GM23338 (cell line): ENCODE data around the gene SLC29A2. TPM values are rescaled to one million over a fixed set of nuclear protein-coding genes. Genes with fewer than 3 reads are reported as not detected.

Experiments
- ATAC-seq: fragments of 200-7000 bp; cut with Tn5 transposase; 3 replicates; pipeline ENCODE4 v1.9.1; 2020
- DNase-seq: peaks from one replicate; pipeline ENCODE4 v3.0.0-alpha.2; 2015; ENCODE audit warnings: low spot score
- H2AFZ ChIP-seq: fragments of 200-600 bp; sonication (generic); 2 replicates; pipeline ENCODE4 v1.8.0; 2016; ENCODE audit warnings: antibody characterized with exemption, mild to moderate bottlenecking, moderate library complexity
- H3F3A ChIP-seq: fragments of 200-600 bp; sonication (generic); replicated peaks from 2 replicates; pipeline ENCODE4 v1.8.0; 2017; ENCODE audit warnings: antibody characterized with exemption, mixed run types, low read depth
- H3K27ac ChIP-seq: fragments of 200-600 bp; sonication (generic); 2 replicates; pipeline ENCODE4 v1.6.1; 2016; ENCODE audit warnings: low read depth
- H3K27me3 ChIP-seq: fragments of 200-600 bp; sonication (generic); 2 replicates; pipeline ENCODE4 v1.8.0; 2016; ENCODE audit warnings: mild to moderate bottlenecking, mixed run types, moderate library complexity; ENCODE audit not compliant: insufficient read depth
- H3K36me3 ChIP-seq: fragments of 200-600 bp; sonication (generic); 2 replicates; pipeline ENCODE4 v1.8.0; 2016; ENCODE audit warnings: mild to moderate bottlenecking; ENCODE audit not compliant: insufficient read depth
- H3K4me1 ChIP-seq: fragments of 200-600 bp; sonication (generic); 2 replicates; pipeline ENCODE4 v1.8.0; 2016; ENCODE audit warnings: mild to moderate bottlenecking, moderate library complexity; ENCODE audit not compliant: insufficient read depth
- H3K4me2 ChIP-seq: fragments of 200-600 bp; sonication (generic); 2 replicates; pipeline ENCODE4 v1.7.1; 2017; ENCODE audit warnings: mixed run types
- H3K4me3 ChIP-seq: fragments of 200-600 bp; sonication (generic); 2 replicates; pipeline ENCODE4 v1.6.1; 2016; ENCODE audit warnings: mixed run types
- H3K79me2 ChIP-seq: fragments of 200-600 bp; sonication (generic); replicated peaks from 2 replicates; pipeline ENCODE4 v1.8.0; 2017; ENCODE audit warnings: mild to moderate bottlenecking; ENCODE audit not compliant: insufficient read depth
- H3K9me2 ChIP-seq: fragments of 200-600 bp; sonication (generic); 2 replicates; pipeline ENCODE4 v1.8.0; 2017; ENCODE audit not compliant: insufficient read depth
- H4K20me1 ChIP-seq: fragments of 200-600 bp; sonication (generic); replicated peaks from 2 replicates; pipeline ENCODE4 v1.8.0; 2017; ENCODE audit warnings: mild to moderate bottlenecking; ENCODE audit not compliant: insufficient read depth
- H3K27ac Mint-ChIP-seq: 2 replicates; pipeline ENCODE4 v1.8.0; 2020; ENCODE audit warnings: inconsistent platforms, mild to moderate bottlenecking, moderate library complexity, mixed read lengths
- H3K27me3 Mint-ChIP-seq: 3 replicates; pipeline ENCODE4 v1.8.0; 2022; ENCODE audit warnings: low read depth, mild to moderate bottlenecking, moderate library complexity, mixed read lengths, inconsistent platforms; ENCODE audit not compliant: insufficient read depth, poor library complexity
- H3K36me3 Mint-ChIP-seq: 3 replicates; pipeline ENCODE4 v1.8.0; 2021; ENCODE audit warnings: low read depth, mild to moderate bottlenecking, inconsistent platforms, moderate library complexity, mixed read lengths
- H3K4me1 Mint-ChIP-seq: 3 replicates; pipeline ENCODE4 v1.8.0; 2020; ENCODE audit warnings: mild to moderate bottlenecking, inconsistent platforms, mixed read lengths
- H3K4me3 Mint-ChIP-seq: 3 replicates; pipeline ENCODE4 v1.8.0; 2021; ENCODE audit warnings: moderate library complexity, mild to moderate bottlenecking, inconsistent platforms, mixed read lengths
- H3K9me3 Mint-ChIP-seq: 3 replicates; pipeline ENCODE4 v1.8.0; 2020; ENCODE audit warnings: moderate library complexity, mild to moderate bottlenecking, inconsistent platforms, mixed read lengths
- CREB1 ChIP-seq: fragments of 250-450 bp; sonication (Bioruptor Pico); IDR thresholded peaks from 2 replicates; pipeline ENCODE4 v1.5.0; 2020; ENCODE audit warnings: low read depth, mild to moderate bottlenecking, moderate library complexity
- EZH2 ChIP-seq: fragments of 200-600 bp; sonication (generic); IDR thresholded peaks from one replicate; pipeline ENCODE4 v1.8.0; 2017; ENCODE audit warnings: antibody characterized with exemption, mild to moderate bottlenecking, low read depth; ENCODE audit not compliant: unreplicated experiment
- EZH2phosphoT487 ChIP-seq: fragments of 200-600 bp; sonication (generic); IDR thresholded peaks from one replicate; pipeline ENCODE4 v1.8.1; 2018; ENCODE audit warnings: antibody characterized with exemption; ENCODE audit not compliant: unreplicated experiment
- STAT1 ChIP-seq: IDR thresholded peaks from one replicate; pipeline ENCODE4 v1.6.1; 2016; ENCODE audit warnings: antibody characterized with exemption; ENCODE audit not compliant: unreplicated experiment
- ZNF114 ChIP-seq: fragments of 250-450 bp; sonication (Bioruptor Pico); IDR thresholded peaks from 2 replicates; pipeline ENCODE4 v1.5.0; 2020; ENCODE audit warnings: mild to moderate bottlenecking, moderate library complexity
- polyA plus RNA-seq: library from polyadenylated mRNA; unstranded; fragments of >200 nt; fragmentation: Nextera tagmentation; extraction: Ambion mirVana; gene quantifications from 2 replicates; pipeline ENCODE4 v1.2.1, GENCODE V29; 2016
- total RNA-seq: library from RNA; depleted of rRNA; stranded (reverse); fragments of >200 nt; shearing (Covaris generic); gene quantifications from 2 replicates; pipeline ENCODE4 v1.2.3, GENCODE V29; 2014
- TF ChIP-seq, protein P1 (sequence below): fragments of 250-450 bp; sonication (Bioruptor Pico); IDR thresholded peaks from 2 replicates; pipeline ENCODE4 v1.5.0; 2020; ENCODE audit warnings: mild to moderate bottlenecking, moderate library complexity
- TF ChIP-seq, protein P2 (sequence below): IDR thresholded peaks from 2 replicates; pipeline ENCODE4 v1.6.1; 2016; ENCODE audit warnings: antibody characterized with exemption

Gene SLC29A2
- total and polyA plus RNA-seq, 2 experiments from 2014 or later: 26.0 to 31.1 TPM

DNA sequence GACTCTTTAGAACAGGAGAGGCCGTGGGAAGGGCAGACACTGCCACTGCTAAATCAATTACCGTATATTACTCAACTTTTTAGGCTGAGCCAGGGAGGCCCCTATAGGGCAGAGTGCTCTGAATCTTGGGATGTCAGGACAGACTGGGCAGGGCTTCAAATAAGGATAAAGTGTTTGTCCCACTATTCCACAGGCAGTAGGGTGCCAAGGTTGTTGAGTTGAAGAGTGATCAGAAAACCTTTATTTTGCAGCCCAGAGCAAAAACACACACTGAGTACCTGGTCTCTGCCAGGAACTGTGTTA lies 22.5 kb downstream of the SLC29A2 start (continued):
- TF ChIP-seq, protein P1, sequence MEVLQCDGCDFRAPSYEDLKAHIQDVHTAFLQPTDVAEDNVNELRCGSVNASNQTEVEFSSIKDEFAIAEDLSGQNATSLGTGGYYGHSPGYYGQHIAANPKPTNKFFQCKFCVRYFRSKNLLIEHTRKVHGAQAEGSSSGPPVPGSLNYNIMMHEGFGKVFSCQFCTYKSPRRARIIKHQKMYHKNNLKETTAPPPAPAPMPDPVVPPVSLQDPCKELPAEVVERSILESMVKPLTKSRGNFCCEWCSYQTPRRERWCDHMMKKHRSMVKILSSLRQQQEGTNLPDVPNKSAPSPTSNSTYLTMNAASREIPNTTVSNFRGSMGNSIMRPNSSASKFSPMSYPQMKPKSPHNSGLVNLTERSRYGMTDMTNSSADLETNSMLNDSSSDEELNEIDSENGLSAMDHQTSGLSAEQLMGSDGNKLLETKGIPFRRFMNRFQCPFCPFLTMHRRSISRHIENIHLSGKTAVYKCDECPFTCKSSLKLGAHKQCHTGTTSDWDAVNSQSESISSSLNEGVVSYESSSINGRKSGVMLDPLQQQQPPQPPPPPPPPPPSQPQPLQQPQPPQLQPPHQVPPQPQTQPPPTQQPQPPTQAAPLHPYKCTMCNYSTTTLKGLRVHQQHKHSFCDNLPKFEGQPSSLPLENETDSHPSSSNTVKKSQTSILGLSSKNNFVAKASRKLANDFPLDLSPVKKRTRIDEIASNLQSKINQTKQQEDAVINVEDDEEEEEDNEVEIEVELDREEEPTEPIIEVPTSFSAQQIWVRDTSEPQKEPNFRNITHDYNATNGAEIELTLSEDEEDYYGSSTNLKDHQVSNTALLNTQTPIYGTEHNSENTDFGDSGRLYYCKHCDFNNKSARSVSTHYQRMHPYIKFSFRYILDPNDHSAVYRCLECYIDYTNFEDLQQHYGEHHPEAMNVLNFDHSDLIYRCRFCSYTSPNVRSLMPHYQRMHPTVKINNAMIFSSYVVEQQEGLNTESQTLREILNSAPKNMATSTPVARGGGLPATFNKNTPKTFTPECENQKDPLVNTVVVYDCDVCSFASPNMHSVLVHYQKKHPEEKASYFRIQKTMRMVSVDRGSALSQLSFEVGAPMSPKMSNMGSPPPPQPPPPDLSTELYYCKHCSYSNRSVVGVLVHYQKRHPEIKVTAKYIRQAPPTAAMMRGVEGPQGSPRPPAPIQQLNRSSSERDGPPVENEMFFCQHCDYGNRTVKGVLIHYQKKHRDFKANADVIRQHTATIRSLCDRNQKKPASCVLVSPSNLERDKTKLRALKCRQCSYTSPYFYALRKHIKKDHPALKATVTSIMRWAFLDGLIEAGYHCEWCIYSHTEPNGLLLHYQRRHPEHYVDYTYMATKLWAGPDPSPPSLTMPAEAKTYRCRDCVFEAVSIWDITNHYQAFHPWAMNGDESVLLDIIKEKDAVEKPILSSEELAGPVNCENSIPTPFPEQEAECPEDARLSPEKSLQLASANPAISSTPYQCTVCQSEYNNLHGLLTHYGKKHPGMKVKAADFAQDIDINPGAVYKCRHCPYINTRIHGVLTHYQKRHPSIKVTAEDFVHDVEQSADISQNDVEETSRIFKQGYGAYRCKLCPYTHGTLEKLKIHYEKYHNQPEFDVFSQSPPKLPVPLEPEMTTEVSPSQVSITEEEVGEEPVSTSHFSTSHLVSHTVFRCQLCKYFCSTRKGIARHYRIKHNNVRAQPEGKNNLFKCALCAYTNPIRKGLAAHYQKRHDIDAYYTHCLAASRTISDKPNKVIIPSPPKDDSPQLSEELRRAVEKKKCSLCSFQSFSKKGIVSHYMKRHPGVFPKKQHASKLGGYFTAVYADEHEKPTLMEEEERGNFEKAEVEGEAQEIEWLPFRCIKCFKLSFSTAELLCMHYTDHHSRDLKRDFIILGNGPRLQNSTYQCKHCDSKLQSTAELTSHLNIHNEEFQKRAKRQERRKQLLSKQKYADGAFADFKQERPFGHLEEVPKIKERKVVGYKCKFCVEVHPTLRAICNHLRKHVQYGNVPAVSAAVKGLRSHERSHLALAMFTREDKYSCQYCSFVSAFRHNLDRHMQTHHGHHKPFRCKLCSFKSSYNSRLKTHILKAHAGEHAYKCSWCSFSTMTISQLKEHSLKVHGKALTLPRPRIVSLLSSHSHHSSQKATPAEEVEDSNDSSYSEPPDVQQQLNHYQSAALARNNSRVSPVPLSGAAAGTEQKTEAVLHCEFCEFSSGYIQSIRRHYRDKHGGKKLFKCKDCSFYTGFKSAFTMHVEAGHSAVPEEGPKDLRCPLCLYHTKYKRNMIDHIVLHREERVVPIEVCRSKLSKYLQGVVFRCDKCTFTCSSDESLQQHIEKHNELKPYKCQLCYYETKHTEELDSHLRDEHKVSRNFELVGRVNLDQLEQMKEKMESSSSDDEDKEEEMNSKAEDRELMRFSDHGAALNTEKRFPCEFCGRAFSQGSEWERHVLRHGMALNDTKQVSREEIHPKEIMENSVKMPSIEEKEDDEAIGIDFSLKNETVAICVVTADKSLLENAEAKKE (CRISPR knock-in tag): no peak
- TF ChIP-seq, protein P2, sequence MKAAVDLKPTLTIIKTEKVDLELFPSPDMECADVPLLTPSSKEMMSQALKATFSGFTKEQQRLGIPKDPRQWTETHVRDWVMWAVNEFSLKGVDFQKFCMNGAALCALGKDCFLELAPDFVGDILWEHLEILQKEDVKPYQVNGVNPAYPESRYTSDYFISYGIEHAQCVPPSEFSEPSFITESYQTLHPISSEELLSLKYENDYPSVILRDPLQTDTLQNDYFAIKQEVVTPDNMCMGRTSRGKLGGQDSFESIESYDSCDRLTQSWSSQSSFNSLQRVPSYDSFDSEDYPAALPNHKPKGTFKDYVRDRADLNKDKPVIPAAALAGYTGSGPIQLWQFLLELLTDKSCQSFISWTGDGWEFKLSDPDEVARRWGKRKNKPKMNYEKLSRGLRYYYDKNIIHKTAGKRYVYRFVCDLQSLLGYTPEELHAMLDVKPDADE: no peak

DNA sequence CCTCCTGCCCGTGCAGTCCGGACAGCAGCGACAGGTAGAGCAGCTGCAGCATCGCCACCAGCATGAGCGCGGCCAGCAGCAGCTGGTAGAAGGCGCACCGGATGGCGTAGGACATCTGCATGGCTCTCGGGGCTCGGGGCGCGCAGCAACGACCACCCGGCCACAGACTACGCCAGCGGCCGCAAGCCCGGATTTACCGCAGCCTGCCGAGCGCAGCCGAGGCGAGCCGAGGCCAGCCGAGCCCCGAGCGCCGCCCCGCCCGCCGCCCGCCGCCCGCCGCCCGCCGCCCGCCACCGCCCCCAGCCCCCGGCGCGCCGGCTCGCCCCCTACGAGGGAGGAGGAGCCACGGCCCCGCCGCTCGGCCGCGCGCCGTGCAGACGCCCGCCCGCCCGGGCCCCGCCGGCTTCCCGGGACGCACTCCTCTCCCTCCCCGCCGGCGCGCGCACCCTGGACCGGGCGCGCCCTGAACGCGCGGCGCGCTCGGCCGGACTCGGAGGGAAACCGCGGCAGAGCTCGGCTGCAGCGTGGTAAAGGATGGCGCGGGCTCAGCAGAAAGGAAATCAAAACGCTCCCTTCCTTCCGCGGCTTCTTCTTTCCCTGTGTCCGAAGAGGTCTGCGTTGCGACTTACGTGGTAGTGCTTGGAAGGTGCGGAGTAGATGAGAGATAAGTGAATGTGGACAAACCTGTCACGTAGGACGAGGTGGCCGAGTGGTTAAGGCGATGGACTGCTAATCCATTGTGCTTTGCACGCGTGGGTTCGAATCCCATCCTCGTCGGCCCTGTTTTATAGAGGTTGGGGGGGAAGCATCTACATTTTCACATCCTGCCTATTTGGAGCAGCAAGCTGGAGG lies 23.9 kb downstream of the SLC29A2 start, which contains the start of gene B4GAT1:
Gene B4GAT1 (minus strand): TSS at position 205 of the 852 bp plus-strand sequence. CDS start 84 bp downstream, at position 121.
- peak within 1 kb of the TSS; percentile 99 for H2AFZ ChIP-seq
- ATAC-seq: peak; percentile 60
- peak within 1 kb of the TSS; percentile 96 for H3K4me3 Mint-ChIP-seq
- H3K36me3 Mint-ChIP-seq: peaks cover 14% of the 10 kb centered on the region
- H3K27ac Mint-ChIP-seq: peak within 1 kb of the TSS; percentile 96
- peak; percentile 75 for DNase-seq
- peak within 1 kb of the TSS; percentile 95 for H3K4me3 ChIP-seq
- H3K9me2 ChIP-seq: no peaks in the 10 kb centered on the region
- peaks cover 15% of the 10 kb centered on the region for H3K4me1 ChIP-seq
- H3F3A ChIP-seq: peaks cover 26% of the 10 kb centered on the region
- peaks cover 30% of the 10 kb centered on the region for H3K4me1 Mint-ChIP-seq
- peaks cover 26% of the 10 kb centered on the region for H3K27me3 Mint-ChIP-seq
- H3K27me3 ChIP-seq: peaks cover 8% of the 10 kb centered on the region; the same call in 1 of the 2 replicates
- H4K20me1 ChIP-seq: 0 out of 2 replicates have a peak, but pooled peaks cover 3% of the 10 kb centered on the region
- H3K4me2 ChIP-seq: peak within 1 kb of the TSS; percentile 99
- TF ChIP-seq EZH2phosphoT487 (no peak), EZH2 (no peak), ZNF114 (CRISPR knock-in tag) (no peak), CREB1 (CRISPR knock-in tag) (peak; percentile 65; the same call in 1 of the 2 replicates), STAT1 (no peak)
- no peaks in the 10 kb centered on the region for H3K36me3 ChIP-seq
- H3K9me3 Mint-ChIP-seq: peaks cover 5% of the 10 kb centered on the region; the same call in 2 of the 3 replicates
- peak within 1 kb of the TSS; percentile 42; the same call in 1 of the 2 replicates for H3K27ac ChIP-seq
- peaks cover 14% of the 10 kb centered on the region for H3K79me2 ChIP-seq
